Measurements from ENCODE around the gene RPA3.
A peak's percentile ranks its signal among the peaks of the same experiment; 100 is the strongest.

The RPA3 gene

DNA sequence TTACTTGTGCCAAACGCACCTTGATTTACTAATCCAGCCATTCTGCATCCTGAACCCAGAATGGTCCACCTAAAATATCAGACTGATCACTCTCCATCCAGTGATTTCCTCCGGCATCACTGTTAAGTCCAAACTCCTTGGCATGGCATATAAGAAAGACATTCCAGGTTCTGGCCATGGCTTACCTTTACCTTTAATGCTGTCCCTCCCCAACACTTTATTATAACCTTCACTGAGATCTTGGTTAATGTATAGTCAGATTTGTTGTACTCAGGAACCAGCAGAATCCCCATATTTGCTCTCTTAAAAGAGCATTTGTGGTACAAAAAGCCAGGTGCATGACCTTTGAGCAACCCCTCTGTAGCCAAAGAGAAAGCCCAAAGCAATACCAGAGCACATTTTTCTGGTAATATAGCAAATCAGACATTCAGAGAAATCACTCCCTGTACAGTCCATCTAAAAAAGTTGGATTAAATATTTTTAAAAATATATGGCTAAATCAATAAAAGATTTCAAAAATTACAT lies 67.7 kb downstream of the RPA3 start:
- FAIRE-seq: no peak

DNA sequence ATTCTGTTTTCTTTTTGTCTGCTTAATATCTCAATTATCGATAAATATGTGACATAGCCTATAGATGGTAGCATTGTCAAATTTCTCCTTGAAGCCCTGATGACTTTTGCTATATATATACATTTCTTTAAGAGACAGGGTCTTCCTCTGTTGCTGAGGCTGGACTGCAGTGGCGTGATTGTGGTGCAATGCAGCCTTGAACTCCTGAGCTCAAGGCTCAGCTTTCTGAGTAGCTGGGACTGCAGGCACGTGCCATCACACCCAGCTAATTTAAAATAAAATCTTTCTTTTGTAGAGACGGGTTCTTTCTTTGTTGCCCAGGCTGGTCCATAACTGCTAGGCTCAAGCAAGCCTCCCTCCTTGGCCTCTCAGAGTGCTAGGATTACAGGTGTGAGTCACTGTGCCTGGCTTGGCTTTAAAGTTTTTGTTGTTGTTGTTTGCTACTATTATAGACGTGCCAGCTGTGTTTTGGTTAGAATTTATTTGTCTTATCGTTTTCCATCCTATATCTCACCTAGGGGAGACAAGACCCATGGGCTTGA lies 70.8 kb downstream of the RPA3 start:
- FAIRE-seq: no peak

DNA sequence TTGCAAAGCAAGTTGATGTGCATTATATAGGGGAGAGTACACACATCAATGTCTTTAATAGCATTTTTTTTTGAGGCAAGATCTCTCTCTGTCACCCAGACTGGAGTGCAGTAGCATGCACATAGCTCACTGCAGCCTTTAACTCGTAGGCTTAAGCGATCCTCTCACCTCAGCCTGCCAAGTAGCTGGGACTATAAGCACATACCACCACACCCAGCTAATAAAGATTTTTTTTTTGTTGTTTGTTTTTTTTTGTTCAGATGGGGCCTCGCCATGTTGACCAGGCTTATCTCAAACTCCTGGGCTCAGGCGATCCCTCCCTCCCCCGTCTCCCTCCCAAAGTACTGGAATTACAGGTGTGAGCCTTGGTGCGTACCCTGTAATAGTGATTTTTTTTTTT lies 76.3 kb downstream of the RPA3 start:
- no peak for FAIRE-seq

DNA sequence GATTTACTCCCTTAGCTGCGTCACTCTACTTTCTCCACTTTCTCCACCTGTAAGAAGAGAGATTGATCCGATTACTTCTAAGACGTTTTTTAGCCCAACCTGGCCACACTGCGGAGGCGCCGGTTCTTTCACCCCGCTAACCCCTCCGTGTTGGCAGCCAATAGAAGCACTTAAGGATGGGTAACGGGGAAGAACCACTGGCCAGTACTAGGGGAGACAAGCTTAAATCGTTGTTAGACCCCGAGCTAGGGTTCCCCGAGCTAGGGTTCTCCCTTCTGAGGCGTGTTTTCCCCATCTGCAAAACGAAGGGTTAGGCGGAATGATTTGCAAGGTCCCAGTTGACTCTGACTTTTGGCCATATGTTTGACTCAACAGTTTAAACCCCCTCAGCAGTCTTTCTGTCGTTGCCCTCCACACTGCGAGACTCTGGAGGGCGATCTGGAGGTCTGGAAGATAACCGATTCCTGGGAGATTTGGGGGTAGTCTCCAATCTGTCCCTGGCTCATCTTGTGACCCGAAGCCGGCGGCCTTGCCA lies 77.2 kb downstream of the RPA3 start:
- no peak for FAIRE-seq

DNA sequence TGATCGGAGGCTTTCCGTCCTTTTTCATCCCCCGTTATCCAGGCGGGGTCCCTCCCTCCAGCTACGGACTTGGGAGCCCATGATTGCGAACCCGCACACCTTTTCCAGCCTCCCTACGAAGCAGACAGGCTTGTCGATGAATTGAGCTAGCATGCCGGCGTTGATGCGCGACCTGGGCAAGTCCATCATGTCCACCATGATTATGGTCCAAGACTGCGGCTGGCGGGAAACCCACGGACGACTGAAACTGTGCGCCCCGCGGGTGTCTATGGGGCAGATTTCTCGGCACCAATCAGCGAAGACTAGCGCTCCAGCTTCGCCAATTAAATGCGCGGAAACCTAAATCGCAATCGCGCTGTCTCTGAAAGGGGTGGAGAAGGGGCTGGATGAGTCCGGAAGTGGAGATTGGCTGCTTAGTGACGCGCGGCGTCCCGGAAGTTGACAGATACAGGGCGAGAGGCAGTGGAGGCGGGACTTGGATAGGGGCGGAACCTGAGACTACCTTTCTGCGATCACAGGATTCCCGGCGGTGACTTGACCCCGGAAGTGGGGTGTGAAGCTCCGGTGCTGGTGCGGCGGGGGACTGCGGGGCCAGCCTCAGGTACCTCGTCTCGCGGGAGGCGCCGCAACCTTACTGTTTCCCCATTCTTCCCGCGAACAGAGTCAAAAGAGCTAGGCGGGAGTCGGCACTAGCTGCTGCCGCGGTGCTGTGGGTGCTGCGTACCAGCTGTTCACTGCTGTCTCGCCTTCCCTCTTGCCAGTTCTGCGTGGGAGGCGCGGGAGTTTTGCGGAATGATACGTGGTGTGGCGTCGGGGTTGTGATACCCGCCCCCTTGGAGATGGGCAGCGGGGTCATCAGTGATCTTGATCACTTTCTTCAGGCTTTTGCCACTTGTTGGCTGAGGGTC lies 77.9 kb downstream of the RPA3 start, which contains the start of gene UMAD1:
TSS of gene UMAD1 (plus strand) at position 532 of the 908 bp plus-strand sequence. CDS start 32,620 bp downstream, outside the sequence.
- peak; percentile 98 for FAIRE-seq

DNA sequence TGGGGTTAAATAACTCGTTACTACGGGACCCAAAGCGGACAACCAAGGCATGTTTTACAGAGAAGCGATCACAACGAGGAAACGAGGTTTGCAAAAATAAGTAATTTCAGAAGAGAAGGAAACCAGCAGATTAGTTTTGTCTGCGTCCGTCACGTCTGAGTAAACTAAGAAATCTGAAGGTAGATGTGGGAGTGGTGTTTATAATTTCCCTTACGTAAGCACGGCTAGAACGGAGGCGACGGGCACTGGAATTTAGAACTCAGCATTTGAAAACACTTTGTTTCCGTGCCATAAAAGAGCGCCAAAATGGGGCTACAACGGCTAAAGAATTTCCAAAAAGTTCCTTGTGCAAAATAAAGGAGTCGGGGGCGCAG lies 78.6 kb downstream of the RPA3 start:
- FAIRE-seq: no peak

DNA sequence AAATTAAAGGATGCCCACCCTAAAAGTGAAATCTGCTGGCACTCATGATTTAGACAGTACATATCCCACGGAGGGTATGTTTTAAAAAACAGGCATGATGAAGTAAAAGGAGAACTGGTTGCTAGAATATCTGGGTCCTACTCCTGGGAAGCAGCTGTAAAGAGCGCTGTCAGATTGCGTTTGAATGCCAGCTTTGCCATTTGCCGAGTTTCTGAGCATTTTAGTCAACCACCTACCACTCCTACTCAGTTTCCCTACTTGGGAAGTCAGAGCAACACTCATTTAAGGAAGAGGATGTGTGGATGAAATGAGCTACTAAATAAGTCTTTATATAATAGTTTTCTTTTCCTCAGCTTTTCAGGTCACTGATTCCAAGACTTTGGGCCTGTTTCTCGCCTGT lies 79.0 kb downstream of the RPA3 start:
- no peak for FAIRE-seq

DNA sequence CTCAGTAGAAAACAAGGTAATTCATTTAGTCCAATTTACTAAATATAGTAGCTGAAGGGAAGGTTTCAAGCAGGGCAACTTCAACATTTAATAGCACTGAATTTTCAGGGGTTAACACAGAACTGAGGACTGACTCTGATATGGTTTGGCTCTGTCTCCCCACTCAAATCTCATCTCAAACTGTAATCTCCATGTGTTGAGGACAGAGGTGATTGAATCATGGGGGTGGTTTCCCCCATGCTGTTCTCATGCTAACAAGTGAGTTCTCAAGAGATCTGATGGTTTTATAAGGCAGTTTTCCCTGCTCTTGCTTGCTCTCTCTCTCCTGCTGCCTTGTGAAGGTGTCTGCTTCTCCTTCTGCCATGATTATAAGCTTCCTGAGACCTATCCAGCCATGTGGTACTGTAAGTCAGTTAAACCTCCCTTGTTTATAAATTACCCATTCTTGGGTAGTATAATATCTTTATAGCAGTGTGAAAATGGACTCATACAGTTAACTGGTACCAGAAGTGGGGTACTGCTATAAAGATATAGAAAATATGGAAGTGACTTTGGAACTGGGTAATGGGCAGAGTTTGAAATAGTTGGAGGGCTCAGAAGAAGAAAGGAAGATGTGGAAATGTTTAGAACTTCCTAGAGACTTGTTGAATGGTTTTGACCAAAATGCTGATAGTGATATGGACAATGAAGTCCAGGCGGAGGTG lies 87.6 kb downstream of the RPA3 start:
- FAIRE-seq: no peak

DNA sequence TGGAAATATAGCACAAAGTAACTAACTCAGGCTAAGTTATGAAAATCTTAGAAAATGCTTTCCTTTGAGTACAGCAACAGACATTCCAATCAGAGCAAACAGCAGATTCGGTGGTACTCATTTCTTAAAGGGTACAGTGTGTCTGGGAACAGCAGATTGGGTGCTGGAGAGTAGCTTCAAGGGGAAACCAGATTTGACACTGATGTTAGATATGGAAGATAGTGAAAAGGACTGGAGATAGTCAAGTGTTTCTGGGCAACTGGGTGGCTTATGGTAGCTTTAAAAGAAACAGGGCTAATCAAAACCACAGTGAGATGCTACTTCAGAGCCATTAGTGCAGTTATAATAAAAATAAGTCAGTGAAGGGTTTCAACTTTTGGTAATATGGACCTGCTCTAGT lies 89.9 kb downstream of the RPA3 start:
- no peak for FAIRE-seq

DNA sequence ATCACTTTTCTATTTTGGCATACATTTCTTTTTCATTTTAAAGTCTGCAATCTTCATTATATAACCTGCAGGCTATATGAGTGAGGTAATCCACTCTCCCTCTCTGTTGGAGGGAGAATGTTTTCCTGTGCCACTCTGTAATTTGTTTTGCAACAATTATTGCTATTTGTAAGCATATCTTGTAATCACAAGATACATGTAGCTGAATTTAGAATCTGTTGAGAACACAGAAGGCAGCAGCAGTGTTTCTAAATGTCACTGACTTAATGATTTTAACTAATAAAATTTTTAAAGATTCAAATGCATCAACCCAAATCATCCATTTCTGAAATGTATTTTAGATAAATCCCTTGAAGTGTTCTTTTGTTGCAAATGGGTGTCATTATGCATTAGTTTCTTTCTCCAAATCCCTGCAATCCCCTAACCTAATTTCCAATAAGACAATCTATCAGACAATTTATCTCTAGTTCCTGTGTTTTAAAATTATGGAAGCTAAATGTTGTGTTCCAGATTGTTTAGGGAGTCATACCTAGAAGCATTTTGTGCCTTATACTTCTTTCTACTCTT lies 97.7 kb downstream of the RPA3 start:
- no peak for FAIRE-seq

DNA sequence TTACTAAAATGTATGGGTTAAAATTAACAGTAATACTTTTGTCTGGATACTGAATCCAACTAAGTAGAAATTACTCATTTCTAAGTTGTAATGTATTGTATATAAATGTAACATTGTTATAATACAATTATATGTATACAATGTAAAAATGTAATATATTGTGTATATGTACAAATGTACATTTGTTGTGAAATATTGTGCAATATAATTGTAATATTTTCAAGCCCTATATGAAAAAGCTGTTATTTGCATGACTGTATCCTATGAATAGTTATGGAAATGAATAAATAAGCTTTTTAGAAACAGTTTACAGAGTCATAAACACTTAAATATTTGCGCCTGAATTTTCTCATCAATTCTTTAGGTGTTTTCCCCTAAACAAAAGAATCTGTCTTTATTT lies 98.2 kb downstream of the RPA3 start:
- peak; percentile 30 for FAIRE-seq

DNA sequence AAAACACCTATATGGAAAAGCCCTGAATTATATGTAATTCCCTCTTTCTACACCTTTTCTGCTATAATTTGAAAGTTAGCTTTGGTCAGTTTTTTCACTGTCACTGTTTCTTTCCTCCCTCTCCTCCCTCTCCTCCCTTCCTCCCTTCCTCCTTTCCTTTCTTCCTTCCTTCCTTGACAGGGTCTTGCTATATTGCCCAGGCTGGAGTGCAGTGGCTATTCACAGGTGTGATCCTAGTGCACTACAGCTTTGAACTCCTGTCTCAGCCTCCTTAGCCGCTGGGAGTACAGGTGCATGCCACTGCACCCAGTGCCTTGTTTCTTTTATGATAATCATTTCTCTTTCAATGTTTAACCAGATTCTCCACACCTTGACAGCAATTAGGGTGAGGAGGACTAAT lies 100.0 kb downstream of the RPA3 start:
- no peak for FAIRE-seq

DNA sequence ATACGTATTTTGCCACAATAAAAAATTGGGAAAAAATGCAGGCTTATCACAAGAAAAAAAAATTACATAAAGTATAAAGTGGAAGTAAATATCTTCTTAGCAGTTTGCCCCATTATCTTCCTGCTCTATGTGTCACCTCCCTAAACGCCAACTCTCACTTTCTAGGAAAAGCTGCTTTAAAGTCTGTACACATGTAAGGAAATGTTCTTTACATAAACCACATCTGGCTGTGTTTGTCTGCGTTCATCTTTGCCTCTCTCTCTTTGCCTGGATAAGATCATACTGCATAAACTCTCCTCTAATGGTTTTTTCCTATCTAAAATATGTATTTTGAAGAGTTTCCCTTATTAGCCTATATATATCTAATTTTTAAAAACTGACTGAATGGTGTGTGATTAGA lies 100.9 kb downstream of the RPA3 start:
- FAIRE-seq: no peak

DNA sequence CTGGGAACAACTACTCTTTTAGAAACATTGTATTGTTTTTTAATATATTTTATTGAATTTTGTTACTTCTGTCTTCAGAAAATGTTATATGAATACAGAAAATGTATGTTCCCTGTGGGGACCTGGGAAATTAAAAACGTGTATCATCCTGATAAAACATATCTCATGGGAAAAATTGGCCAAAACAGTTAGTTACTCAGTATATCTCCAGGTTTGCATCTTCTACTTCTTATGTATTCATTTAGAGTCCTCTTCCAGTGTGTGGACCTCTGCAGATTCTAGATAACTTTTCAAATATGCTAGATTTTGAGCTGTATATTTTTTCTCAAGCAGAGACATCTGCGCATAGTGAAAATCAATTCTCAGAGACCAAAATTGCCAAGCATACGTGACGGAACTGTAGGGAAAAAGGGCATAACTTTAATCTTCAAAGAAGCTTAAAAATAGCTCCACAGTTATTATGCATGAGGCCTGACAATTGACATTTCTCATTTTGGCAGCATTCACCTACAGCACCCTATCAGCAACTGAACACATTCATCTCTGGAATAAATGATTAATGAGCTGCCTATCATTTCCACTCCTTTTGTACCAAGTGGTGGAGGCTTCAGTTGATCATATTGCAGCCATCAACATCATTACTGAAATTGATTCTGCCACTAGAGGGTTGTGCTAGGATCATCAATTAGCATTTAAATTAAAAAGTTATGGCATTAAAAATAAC lies 104.2 kb downstream of the RPA3 start:
- FAIRE-seq: no peak

DNA sequence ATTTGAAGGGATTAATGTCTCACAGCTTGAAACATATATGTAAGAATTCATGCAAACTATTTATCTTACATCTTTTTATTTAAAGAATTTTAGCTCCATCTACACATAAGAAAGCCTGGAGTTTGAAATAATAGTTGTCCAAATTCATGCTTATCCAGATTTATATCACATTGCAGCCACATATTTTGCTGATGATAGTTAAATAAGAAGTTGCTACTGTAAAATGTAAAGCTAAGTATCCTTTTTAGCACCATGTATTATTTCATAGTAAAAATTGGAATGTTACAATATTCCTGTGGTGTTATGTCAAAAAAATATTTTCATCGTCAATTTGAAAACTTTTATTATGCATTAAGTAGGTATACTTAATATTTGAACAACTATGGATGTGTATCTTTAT lies 105.2 kb downstream of the RPA3 start:
- peak; percentile 34 for FAIRE-seq

DNA sequence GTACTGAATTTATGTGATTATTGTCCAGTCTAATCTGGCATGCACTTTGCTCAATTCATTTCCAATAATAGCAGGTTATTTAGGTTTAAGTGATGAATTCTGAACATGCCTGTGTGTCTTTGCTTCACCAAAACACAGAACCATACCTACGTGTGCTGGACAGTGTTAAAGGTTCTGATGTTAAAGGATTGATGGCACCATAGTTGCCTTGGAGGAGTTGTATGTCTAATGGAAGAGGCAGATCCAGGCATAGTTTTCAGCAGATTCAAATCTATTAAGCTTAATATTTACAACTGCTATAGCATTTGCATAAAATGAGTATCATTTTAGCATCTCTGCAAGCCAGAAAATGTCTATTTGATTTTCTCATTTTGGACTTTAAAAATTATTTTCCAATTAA lies 105.9 kb downstream of the RPA3 start:
- no peak for FAIRE-seq

DNA sequence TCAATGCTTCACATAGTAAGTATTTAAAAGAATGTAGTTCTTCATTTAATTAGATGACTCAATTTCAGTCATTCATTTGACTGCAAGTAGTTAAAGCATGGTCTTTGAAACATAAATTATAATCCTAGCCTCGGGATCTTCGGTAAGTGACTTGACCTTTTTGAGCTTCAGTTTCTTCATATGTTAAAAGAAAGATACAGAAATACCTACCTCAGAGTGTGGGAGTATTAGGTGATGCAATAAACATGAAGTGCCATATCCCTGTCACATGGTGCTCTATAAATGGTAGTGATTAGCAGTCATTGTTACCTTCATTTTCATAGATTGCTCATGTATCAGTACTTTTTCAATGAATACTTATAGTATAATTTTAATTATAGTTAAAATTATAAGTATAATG lies 109.1 kb downstream of the RPA3 start:
- FAIRE-seq: no peak

DNA sequence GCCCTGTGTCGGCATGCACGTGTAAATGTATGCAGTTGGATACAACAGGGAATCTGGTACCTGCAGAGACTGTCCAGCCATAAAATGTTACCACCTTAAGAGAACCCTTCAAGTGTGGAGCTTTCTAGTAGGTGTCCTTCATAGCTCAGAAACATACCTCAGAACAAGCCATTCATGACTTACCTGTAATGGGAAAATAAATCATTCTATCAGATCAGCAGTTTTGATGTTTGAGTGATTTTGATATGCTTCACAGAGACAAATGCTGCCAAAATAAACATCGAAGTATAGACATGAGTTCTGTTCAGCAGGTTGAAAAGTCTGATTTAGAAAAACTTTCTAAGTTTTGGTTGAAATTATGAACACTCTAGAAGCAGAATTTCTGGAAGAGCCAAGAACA lies 111.4 kb downstream of the RPA3 start:
- no peak for FAIRE-seq

DNA sequence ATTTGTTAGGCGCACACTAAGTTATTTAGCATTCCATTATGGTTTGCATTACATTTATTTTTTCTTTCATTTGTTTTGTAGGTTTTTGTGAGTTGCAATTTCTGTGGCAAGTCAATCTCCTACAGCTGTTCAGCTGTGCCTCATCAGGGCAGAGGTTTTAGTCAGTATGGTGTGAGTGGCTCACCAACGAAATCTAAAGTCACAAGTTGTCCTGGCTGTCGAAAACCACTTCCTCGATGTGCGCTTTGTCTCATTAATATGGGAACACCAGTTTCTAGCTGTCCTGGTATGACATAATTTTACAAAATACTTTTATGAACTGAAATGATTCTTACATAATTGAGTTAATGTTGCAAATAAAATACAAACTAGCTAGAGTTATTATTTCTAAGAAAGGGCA lies 122.2 kb downstream of the RPA3 start:
- no peak for FAIRE-seq

DNA sequence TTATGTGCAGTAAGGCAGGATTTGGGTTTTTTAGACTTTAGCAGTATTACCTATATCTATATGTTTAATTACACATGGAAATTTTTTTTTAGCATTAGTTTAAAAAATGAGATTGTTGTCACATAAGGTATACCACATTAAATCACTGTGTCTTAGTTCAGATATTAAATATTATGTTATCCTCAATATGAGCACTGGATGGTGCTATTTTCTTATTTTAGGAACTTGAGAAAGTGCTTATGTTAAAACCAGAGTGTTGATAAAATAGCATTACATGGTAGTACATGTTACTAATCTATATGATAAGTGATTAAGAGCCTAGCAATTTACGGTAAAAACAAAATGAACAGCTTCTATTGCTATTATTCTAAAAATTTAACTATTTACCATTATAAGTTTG lies 123.0 kb downstream of the RPA3 start:
- FAIRE-seq: peak; percentile 96
